ENCODE results near the gene SNRPA1.

SNRPA1 gene

DNA sequence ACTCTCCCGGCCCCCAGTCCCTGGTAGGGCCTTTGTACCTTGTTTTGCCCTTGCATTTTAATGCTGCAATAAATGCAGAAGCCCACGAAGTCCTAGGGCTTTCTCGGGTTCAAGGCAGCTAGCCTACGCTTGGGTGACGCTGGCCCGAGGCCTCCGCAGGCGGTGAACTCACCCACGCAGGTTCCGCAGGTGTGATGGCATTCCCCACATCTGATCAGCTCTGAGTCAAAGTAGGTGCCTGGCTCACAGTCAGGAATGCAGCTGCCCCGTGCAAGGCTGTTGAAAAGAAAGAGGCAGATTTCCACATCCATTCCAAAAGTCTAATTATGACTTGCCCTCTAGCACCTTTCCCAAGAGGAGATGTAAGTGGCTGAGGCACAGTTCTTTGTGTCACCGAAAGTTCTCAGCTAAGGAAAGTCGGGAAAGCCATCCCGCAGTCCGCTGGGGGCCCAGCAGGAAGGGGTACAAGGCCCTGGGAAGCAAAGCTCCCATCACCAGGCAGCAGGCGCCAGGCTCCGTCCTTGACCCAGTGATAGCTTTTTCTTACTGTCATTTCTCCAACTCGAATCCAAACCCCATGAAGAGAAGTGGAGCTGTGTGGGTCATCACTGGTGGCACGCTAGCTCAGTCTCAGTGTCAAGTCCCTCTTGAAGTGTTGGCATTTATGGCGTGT, 23.2 kb upstream of the SNRPA1 start:
- no peak for TF ChIP-seq CTCF (IDR thresholded peaks at IDR 0.05; ENCODE audit: borderline replicate concordance, insufficient read depth, low read depth, low read length)
- H3K4me3 ChIP-seq (ENCODE audit: low read depth, low read length): no peak overlapping the region

GRCh38 chr15:101317336-101317872, 22.4 kb upstream of the SNRPA1 start:
- TF ChIP-seq CTCF (IDR thresholded peaks at IDR 0.05; ENCODE audit: borderline replicate concordance, insufficient read depth, low read depth, low read length): no peak
- no peak overlapping the region for H3K4me3 ChIP-seq (ENCODE audit: low read depth, low read length)

- H3K4me3 ChIP-seq (ENCODE audit: low read depth, low read length): no peak overlapping the region
- TF ChIP-seq CTCF (IDR thresholded peaks at IDR 0.05; ENCODE audit: borderline replicate concordance, insufficient read depth, low read depth, low read length): no peak
Observed at GRCh38 chr15:101316529-101316928, 21.5 kb upstream of the SNRPA1 start.

DNA sequence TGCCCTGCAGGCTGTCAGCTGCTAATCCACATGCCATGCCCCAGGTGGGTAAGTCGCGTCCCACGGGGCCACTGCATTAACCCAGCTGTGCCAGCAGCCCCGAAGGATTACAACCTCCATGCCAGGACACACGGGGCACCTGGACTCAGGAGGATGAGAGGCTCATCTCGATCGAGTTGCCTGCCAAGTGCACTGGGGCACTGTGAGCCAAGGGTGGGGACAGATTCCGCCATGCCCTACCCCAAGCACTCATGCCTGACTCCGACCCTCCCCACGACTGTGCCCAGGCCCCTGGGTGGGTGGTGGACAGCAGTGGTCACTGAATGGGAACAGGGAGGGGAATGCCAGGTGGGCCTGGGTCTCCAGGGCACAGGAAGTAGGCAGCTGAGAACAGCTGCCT, 20.7 kb upstream of the SNRPA1 start:
- H3K4me3 ChIP-seq (ENCODE audit: low read depth, low read length): no peak overlapping the region
- TF ChIP-seq CTCF (IDR thresholded peaks at IDR 0.05; ENCODE audit: borderline replicate concordance, insufficient read depth, low read depth, low read length): no peak

GRCh38 chr15:101314336-101315125, 19.5 kb upstream of the SNRPA1 start:
- TF ChIP-seq CTCF (IDR thresholded peaks at IDR 0.05; ENCODE audit: borderline replicate concordance, insufficient read depth, low read depth, low read length): no peak
- H3K4me3 ChIP-seq (ENCODE audit: low read depth, low read length): no peak overlapping the region

- no peak overlapping the region for H3K4me3 ChIP-seq (ENCODE audit: low read depth, low read length)
- no peak for TF ChIP-seq CTCF (IDR thresholded peaks at IDR 0.05; ENCODE audit: borderline replicate concordance, insufficient read depth, low read depth, low read length)
Observed at GRCh38 chr15:101313041-101313761, 18.2 kb upstream of the SNRPA1 start.
